ENCODE results near the gene CDSN.

Gene CDSN

DNA sequence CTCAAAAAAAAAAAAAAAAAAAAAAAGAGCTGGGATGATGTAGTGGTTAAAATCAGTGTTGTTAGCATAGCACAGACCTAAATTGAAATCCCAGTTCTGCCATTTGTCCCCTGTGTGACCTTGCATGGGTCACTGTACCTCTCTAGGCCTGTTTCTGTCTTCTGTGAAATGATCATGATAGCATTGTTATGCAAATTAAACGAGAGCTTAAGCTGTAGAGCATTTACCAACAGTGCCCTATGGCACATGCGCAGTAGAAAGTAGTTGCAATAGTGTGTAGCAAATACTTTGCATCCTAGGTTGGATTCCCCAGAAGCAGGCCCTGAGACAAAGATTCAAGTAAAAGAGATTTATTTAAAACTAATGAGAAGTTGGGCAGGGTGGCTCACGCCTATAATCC lies 11.3 kb upstream of the CDSN start:
- Mint-ChIP-seq H3K27me3 (peaks cover 8% of the 10 kb centered on the region), H3K36me3 (ENCODE audit: low read depth) (no peaks in the 10 kb centered on the region), H3K27ac (no peak overlapping the region), H3K4me1 (ENCODE audit: low read depth) (peaks cover 6% of the 10 kb centered on the region), H3K4me3 (no peak overlapping the region), H3K9me3 (no peaks in the 10 kb centered on the region)
- DNase-seq = no peak

DNA sequence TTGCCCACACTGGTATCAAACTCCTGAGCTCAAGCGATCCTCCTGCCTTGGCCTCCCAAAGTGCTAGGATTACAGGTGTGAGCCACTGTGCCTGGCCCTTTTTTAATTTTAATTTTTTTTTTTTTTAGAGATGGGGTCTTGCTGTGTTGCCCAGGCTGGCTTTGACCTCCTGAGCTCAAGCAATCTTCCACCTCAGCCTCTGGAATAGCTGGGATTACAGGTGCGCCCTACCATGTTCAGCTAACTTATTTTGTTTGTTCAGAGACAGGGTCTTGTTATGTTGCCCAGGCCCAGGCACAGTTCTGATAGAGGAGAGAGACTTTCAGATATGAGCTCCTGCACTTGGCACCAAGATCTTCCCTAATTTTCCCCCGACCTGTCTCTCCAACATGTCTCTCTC lies 10.5 kb upstream of the CDSN start:
- no peaks in the 10 kb centered on the region for H3K9me3 Mint-ChIP-seq
- peaks cover 6% of the 10 kb centered on the region for H3K4me1 Mint-ChIP-seq (ENCODE audit: low read depth)
- H3K27ac Mint-ChIP-seq = no peak overlapping the region
- no peaks in the 10 kb centered on the region for H3K36me3 Mint-ChIP-seq (ENCODE audit: low read depth)
- no peak for DNase-seq
- H3K4me3 Mint-ChIP-seq = no peak overlapping the region
- H3K27me3 Mint-ChIP-seq = peaks cover 8% of the 10 kb centered on the region

DNA sequence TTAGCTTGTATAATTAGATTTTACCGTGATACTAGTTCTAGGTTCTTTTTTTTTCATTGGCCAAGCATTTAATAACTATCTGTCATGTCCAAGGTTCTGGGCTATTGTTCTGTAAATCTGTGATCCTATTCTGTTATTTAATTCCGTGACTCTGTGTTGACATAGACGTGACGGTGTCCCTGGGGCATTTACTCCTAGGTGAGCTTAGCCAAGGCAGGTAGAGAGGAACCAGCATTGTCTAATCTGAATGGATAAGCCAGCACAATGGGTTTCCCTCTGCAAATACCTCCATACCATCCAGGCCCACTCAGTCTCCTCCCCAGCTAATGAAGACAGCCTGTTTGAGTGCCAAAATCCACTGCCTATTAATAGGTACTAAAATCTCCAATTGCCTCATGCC lies 8.9 kb upstream of the CDSN start:
- H3K27ac Mint-ChIP-seq = no peak overlapping the region
- peaks cover 6% of the 10 kb centered on the region for H3K4me1 Mint-ChIP-seq (ENCODE audit: low read depth)
- peaks cover 8% of the 10 kb centered on the region for H3K27me3 Mint-ChIP-seq
- H3K9me3 Mint-ChIP-seq = no peaks in the 10 kb centered on the region
- no peak for DNase-seq
- no peak overlapping the region for H3K4me3 Mint-ChIP-seq
- H3K36me3 Mint-ChIP-seq (ENCODE audit: low read depth) = no peaks in the 10 kb centered on the region

DNA sequence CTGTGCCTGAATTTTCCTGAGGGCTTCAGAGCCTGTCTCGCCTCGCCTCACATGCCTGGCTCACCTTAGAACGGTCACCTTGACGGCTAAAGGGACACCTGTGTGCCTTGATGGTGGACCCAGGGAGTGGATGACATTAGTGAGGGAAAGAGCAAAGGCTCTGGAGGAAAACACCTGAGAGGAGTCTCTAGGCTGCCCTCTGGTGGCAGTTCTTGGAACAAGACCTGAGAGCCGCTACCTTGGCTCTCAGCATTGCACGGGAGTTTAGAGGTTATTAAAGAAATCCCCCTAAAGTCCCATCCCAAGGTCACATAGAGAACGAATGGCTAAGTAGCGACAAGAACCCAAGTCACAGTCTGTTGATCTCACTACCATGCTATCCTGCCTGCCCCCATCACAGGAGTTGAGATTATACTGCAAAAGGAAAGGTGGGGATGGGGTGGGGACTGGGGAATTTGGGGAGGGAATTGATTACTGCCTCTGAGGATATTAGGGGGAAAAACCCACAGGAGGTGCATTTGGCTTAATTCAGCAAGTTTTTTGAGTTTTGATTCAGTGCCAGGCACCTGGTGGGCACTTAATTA lies 7.9 kb upstream of the CDSN start:
- Mint-ChIP-seq H3K27me3 (peaks cover 8% of the 10 kb centered on the region), H3K4me3 (no peak overlapping the region), H3K4me1 (ENCODE audit: low read depth) (peaks cover 6% of the 10 kb centered on the region), H3K27ac (no peak overlapping the region), H3K9me3 (no peaks in the 10 kb centered on the region), H3K36me3 (ENCODE audit: low read depth) (no peaks in the 10 kb centered on the region)
- peak; percentile 82 for DNase-seq

DNA sequence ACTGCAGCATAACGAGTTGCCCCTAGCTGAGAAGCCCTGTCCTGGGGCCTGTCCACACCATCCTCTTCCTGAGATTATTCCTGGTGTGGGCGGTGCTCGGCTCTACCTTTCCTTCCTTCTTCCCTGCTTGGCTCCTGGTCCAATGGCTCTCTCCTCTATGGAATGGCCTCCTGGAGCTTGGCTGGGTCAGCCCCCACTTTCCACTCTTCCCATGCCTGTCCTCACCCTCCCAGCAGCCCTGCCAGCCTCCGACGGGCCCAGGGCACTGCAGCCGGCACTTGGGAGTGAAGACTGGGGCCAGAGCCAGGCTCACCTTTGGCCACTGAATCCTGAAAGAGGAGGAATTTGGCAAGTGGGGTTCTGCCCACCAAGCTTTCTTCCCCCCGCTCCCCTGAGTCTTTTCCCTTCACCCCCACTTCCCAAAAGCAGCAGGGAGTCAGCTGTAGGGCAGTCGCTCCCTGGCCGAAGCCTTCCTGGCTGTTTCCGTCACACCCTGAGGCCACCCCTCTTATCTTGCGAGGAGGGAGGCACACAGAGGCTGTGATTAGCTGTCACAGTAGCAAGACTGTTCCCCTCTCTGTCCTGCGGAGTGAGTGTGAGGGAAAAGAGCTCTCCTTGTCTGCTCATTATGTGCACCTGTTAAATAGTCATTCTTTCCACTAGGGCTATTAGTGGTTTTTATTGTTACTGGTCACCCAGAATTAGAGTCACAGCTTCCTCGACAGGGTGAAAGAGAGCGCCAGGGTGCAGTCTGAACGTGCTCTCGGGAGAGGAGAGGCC lies 6.3 kb upstream of the CDSN start:
- H3K4me1 Mint-ChIP-seq (ENCODE audit: low read depth) = peaks cover 6% of the 10 kb centered on the region
- H3K9me3 Mint-ChIP-seq = no peaks in the 10 kb centered on the region
- H3K27ac Mint-ChIP-seq = no peak overlapping the region
- peaks cover 8% of the 10 kb centered on the region for H3K27me3 Mint-ChIP-seq
- no peak overlapping the region for H3K4me3 Mint-ChIP-seq
- DNase-seq = no peak
- H3K36me3 Mint-ChIP-seq (ENCODE audit: low read depth) = no peaks in the 10 kb centered on the region

DNA sequence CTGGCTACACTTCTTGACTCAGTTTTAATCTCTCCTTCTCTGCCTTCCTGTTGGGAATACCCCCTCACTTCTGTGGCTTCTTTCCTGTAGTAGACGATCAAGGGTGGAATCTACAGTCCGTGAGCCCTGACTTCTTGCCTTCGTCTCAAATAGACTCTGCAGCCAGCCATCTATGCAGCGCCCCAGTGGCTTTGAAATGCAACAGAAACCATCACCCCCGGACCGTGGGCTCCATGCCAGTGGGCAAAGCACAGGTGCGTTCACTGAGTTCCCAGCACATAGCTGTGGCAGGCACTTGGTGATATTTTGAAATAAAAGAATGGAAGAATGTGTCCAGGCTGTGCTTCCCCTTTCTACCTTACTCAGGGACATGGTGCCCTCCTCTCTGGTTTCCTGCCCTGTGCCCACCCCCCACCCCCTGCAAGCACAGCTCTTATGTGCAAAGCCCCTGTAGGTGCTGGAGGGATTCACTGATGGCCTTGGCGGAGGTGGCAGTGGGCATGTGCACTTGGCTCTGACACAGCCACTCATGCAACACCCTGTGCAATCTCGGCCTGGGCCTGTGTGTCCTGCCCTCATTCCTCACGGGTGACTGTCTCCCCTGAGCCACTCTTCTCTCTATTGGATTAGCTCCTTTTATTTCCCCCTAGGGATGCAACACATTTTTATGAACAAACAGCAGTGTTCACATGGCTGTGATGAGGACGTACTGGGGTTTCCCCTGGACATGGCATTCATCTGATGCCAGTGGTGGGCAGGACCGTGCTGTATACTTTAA lies 5.5 kb upstream of the CDSN start:
- Mint-ChIP-seq H3K27ac (no peak overlapping the region), H3K4me3 (no peak overlapping the region), H3K27me3 (peaks cover 8% of the 10 kb centered on the region), H3K9me3 (no peaks in the 10 kb centered on the region), H3K4me1 (ENCODE audit: low read depth) (peaks cover 6% of the 10 kb centered on the region), H3K36me3 (ENCODE audit: low read depth) (no peaks in the 10 kb centered on the region)
- DNase-seq = no peak

DNA sequence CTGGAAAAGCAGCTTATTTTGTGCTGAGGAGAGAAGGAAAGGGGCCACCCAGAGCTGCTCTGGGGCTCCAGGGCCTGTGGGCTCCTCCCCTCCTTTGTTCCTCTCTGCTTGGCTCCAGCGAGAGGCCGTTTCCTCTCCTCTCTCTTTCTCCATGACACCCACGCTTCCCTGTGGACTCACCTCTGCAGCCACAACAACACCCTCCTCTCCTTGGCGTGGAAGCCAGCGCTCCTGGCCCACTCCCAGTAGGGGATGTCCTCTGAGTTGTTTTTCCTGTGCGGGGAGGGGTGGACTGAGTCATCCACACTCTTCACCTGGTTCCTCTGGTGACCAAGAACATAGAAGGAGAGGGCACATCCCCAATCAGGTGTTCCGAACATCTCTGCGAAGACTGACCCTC lies 4.9 kb upstream of the CDSN start:
- DNase-seq = no peak
- Mint-ChIP-seq H3K9me3 (no peaks in the 10 kb centered on the region), H3K4me1 (ENCODE audit: low read depth) (peaks cover 6% of the 10 kb centered on the region), H3K27ac (no peak overlapping the region), H3K36me3 (ENCODE audit: low read depth) (no peaks in the 10 kb centered on the region), H3K27me3 (peaks cover 8% of the 10 kb centered on the region), H3K4me3 (no peak overlapping the region)

DNA sequence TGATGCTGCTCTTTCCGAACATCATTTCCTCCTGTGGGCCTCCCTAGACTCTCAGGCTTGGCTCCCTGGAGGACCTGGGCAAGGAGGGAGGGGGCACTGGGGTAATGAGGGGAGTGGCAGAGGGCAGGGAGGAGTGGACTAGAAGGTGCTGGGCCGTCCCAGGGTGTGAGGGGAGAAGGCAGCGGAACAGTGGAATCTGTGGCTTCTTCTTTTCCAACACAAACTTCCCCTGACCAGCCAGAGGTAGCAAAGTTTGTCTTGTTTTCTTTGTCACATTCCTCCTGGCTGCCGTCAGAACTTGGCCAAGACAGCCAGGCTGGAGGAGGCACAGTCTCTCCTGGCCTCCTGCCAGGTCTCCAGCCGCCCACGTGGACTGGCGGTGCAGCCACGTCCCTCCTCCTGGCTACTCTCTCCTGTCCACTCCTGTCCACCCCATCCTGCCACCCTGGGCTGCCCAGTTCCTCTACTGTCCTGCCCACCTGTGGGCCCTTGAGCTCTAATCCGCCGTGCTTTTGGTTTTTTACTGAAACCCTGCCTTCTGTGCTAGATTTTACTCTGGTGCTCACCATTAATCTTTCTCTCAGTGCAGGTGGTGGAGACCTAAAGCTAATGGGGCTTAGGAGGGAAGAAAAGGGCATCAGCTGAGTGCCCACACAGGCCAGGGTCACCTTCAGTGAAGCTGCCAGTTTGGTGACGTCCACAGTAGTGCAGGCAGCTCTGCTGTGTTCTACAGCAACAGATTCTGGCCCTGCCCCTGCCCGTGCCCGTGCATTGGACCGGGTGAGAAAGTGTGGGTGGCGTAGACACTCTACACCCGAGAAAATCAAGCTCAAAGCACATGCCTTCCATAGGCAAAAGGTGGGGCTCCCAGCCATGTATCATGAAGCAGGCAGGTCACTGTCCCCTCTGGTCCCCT lies 2.8 kb upstream of the CDSN start:
- Mint-ChIP-seq H3K27me3 (peaks cover 3% of the 10 kb centered on the region), H3K9me3 (no peaks in the 10 kb centered on the region), H3K36me3 (ENCODE audit: low read depth) (no peaks in the 10 kb centered on the region), H3K4me3 (no peak overlapping the region), H3K4me1 (ENCODE audit: low read depth) (peaks cover 4% of the 10 kb centered on the region), H3K27ac (no peak overlapping the region)
- no peak for DNase-seq

DNA sequence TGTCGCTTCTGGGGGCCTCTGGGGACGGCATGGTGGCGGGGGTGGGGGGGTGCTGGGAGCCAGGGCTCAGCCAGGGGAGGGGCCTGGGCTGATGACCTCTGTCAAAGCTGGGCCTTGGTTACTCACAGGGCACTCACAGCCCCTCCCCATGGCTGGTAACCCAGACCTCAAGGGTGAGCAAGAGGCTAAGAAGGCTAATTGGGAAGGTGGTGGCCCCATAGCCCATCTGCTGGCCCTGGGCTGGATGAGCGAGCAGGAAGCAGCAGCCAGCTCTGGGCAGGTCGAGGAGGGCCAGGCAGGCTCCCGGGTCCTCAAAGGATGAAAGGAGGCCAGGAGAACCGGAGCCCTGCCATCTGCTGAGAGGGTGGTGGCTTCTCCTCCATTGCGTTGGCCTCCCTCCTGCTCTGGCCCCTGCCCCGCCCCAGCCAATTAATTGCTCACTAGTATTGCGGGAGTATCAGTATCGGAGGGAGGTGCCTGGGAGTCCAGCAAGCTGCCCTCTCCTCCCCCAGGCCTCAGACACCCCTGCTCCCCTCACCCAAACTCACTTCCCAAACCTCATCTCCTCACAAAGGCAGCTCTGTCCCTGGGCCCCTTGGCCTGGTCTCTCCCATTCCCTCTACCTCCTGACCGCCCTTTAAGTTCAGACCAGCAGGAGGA lies 1.0 kb upstream of the CDSN start:
- no peaks in the 10 kb centered on the region for H3K36me3 Mint-ChIP-seq (ENCODE audit: low read depth)
- H3K4me1 Mint-ChIP-seq (ENCODE audit: low read depth) = no peaks in the 10 kb centered on the region
- peaks cover 3% of the 10 kb centered on the region for H3K27me3 Mint-ChIP-seq
- H3K4me3 Mint-ChIP-seq = no peak overlapping the region
- no peak overlapping the region for H3K27ac Mint-ChIP-seq
- DNase-seq = no peak
- H3K9me3 Mint-ChIP-seq = no peaks in the 10 kb centered on the region

DNA sequence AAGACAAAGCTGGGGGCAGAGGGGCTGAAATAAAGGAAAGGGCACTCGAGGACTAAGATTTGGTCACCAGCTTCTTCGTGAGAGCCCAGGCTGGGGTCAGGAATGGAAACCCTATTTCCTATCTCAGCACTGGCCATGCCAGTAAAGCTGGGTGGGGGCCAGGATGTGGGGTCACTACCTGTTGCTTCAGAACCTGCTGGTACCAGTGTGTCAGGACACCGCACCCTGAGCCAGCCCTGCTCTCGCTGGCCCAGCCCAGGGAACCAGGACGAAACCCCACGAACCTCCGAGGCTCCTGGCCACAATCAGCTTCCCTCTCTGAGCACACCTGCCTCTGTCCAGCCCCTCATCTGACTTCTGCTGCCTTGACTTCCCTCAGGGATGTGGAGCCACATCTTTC lies 2.1 kb downstream of the CDSN start:
- no peak overlapping the region for H3K4me3 Mint-ChIP-seq
- H3K4me1 Mint-ChIP-seq (ENCODE audit: low read depth) = peaks cover 2% of the 10 kb centered on the region
- peaks cover 3% of the 10 kb centered on the region for H3K27me3 Mint-ChIP-seq
- H3K36me3 Mint-ChIP-seq (ENCODE audit: low read depth) = no peaks in the 10 kb centered on the region
- H3K9me3 Mint-ChIP-seq = no peaks in the 10 kb centered on the region
- no peak overlapping the region for H3K27ac Mint-ChIP-seq
- no peak for DNase-seq

DNA sequence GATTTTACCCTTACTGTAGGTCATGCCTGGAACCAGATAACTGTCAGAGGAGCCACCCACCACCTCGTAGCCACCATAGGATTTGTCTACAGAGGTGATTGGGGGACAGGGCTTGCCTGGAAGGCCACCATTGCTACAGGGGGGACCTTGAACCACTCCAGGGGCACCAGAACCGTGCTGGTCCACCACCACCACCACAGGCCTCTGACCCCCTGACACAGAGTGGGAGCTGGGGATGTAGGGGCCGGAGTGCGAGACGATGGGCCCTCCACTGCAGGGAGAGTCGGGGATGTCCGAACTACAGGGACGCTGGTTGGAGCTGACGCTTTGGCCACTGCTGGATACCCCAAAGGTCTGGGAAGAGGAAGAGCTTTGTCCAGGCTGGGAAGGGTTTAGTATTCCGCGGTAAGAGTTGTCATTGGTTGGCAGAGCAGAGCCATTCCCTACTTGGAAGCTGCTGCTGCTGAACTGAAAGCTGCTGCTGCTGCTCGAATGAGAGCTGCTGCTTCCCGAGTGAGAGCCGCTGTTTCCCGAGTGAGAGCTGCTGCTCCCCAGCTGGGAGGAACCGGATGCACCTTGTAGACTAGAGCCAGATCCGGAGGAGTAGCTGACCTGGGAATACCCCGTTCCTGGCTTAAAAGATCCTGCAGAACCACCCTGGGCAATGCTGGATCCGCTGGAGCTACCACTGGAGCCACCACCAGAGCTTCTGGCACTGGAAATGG lies 3.4 kb downstream of the CDSN start:
- Mint-ChIP-seq H3K27ac (no peak overlapping the region), H3K9me3 (no peaks in the 10 kb centered on the region), H3K36me3 (ENCODE audit: low read depth) (no peaks in the 10 kb centered on the region), H3K4me3 (no peak overlapping the region), H3K4me1 (ENCODE audit: low read depth) (peaks cover 2% of the 10 kb centered on the region), H3K27me3 (peaks cover 3% of the 10 kb centered on the region)
- no peak for DNase-seq

DNA sequence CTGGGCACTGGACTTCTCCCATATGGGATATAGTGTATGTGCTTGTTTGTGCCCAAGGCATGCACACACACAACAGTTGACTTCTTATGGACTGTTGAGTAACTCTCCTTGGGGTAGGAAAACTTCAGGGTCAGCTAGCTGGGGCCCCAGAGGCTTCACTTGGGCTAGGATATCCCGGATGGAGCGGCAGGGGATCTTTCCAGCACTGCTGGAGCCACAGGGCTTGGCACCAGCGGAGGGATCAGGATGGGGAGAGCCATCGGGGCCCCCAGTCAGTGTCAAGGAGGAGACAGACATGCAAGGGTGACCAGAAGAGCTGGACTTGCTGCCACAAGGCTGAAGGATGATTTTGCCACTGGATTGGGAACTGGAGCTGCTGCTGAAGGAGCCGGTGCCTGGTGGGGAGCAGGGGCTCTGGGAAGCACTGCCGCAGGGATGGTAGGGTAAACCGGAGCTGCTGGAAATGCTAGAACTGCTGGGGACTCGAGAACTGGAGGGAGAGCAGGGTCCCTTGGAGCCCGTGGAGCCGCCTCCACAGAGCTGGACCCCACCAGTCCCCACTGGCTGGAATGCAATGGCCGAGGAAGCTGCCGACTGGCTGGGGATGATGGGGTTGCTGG lies 4.2 kb downstream of the CDSN start:
- Mint-ChIP-seq H3K4me1 (ENCODE audit: low read depth) (peaks cover 2% of the 10 kb centered on the region), H3K4me3 (no peak overlapping the region), H3K27ac (no peak overlapping the region), H3K9me3 (no peaks in the 10 kb centered on the region), H3K36me3 (ENCODE audit: low read depth) (no peaks in the 10 kb centered on the region), H3K27me3 (peaks cover 3% of the 10 kb centered on the region)
- DNase-seq = no peak

Data from activated T-cell treated with anti-CD3 and anti-CD28 coated beads, Interleukin-2, amount 50 U/mL, for 24 hours (primary cell).